GM19193 (cell line): ENCODE results near the gene VSTM2B.

Source experiments
- POLR2A ChIP-seq: IDR thresholded peaks from 4 replicates; pipeline ENCODE4 v1.6.1; 2011; ENCODE audit not compliant: insufficient read depth, insufficient read length; ENCODE audit errors: extremely low read depth

VSTM2B gene

GRCh38 chr19:29525901-29526729 is at the start of gene VSTM2B:
VSTM2B (plus strand) TSS chr19:29525994; CDS start chr19:29526584, 590 bp downstream.
- TF ChIP-seq POLR2A, result no peak

- TF ChIP-seq POLR2A, result no peak
These were observed 49.3 kb upstream of the VSTM2B start for GRCh38 chr19:29476528-29476927.

- no peak for TF ChIP-seq POLR2A
These were observed 47.8 kb upstream of the VSTM2B start for GRCh38 chr19:29477831-29478577.

- no peak for TF ChIP-seq POLR2A
These were observed 46.9 kb upstream of the VSTM2B start for GRCh38 chr19:29478578-29479565.

- TF ChIP-seq POLR2A, result no peak
These were observed 45.9 kb upstream of the VSTM2B start for GRCh38 chr19:29479941-29480340.

GRCh38 chr19:29480507-29480906 is 45.3 kb upstream of the VSTM2B start:
- TF ChIP-seq POLR2A, result no peak

GRCh38 chr19:29482855-29483640 is 42.7 kb upstream of the VSTM2B start:
- TF ChIP-seq POLR2A, result no peak

GRCh38 chr19:29483641-29483920 is 42.2 kb upstream of the VSTM2B start:
- TF ChIP-seq POLR2A, result no peak

- TF ChIP-seq POLR2A, result no peak
These were observed 41.7 kb upstream of the VSTM2B start for GRCh38 chr19:29483944-29484581.

GRCh38 chr19:29484876-29485275 is 40.9 kb upstream of the VSTM2B start:
- TF ChIP-seq POLR2A, result no peak

- no peak for TF ChIP-seq POLR2A
These were observed 40.5 kb upstream of the VSTM2B start for GRCh38 chr19:29485293-29485692.

- no peak for TF ChIP-seq POLR2A
These were observed 38.4 kb upstream of the VSTM2B start for GRCh38 chr19:29487432-29487831.

- no peak for TF ChIP-seq POLR2A
These were observed 37.5 kb upstream of the VSTM2B start for GRCh38 chr19:29488316-29488715.
